Measurements from ENCODE around the gene CASTOR1.
"Not testable (repeated sequence)": the region's sequence is repeated elsewhere in the genome, so short reads cannot be mapped to it uniquely, and the experiment has no call there.

Gene CASTOR1

GRCh38 chr22:30289141-30289979 is at the start of gene CASTOR1:
Gene CASTOR1 (minus strand): TSS chr22:30289505. CDS start chr22:30289497, 8 bp downstream.
- DNase-seq (ENCODE audit: low read depth) = peak; percentile 90

GRCh38 chr22:30338802-30339201 is 49.5 kb upstream of the CASTOR1 start:
- no peak for DNase-seq (ENCODE audit: low read depth)

GRCh38 chr22:30338341-30338740 is 49.0 kb upstream of the CASTOR1 start:
- not testable (repeated sequence) for DNase-seq (ENCODE audit: low read depth)

DNA sequence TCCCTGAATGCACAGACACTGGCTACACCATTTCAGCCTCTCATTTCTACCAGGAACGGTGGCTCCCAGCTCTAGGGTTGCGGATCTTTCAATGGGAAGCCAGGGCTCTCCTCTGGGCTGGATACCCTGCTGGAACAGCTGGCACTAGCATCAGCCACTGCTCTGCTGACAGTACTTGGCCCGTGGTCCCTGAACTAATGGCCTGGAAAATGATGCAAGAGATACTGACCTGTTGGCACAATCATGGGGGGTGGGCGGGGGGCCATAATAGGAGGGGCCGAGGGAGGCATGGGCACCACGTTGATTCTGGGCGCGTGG is 48.1 kb upstream of the CASTOR1 start:
- DNase-seq (ENCODE audit: low read depth) = no peak

DNA sequence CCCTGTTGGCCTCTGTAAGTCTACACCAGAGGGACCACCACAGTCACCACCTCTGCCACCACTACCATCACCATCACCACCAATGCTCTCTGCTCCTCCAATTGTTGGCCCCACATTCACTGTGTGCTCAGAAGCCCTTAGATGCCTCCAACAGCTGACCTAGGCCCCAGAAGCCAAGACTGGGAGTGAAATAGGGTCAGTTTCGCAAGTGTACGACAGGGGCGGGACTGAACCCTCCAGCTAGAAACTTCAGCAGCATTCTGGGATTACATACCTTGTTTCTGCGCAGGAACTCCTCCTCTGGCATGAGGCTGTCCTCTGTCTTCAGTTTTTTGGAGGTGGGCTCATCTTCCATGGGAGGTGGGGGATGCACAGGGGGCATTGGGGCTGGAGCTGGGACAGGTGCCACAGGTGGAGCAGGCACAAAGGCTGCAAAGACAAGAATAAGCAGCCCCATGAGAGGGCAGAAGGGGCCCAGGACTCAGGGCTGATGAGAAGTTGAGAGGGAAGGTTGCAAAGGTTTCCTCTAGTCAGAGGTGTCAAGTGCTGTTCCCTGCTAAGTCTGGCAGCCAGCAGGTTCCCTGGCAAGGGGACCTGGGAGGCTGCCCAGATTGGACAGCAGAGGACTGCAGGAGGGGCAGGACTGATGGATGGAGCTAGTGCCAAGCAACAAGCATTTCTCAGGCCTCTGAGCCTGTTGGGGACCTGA is 47.6 kb upstream of the CASTOR1 start:
- no peak for DNase-seq (ENCODE audit: low read depth)

DNA sequence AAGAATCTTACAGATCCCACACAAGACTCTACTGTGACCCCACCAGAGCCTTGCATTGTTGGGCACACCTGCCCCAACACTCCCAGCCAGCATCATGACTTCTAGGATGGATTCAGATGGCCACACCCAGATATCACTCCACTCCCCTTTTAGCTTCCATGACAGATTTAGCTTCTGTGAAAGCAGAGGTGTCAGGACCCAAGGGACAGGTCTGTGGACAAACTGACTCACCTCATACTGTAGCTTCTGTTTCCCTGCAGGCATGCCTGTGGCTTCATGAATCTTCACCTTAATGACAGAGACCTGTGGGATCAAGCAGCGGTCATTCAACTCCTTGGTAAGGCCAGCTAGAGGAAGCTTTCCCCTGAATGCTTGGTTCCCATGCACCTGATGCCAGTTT is 45.9 kb upstream of the CASTOR1 start:
- no peak for DNase-seq (ENCODE audit: low read depth)

DNA sequence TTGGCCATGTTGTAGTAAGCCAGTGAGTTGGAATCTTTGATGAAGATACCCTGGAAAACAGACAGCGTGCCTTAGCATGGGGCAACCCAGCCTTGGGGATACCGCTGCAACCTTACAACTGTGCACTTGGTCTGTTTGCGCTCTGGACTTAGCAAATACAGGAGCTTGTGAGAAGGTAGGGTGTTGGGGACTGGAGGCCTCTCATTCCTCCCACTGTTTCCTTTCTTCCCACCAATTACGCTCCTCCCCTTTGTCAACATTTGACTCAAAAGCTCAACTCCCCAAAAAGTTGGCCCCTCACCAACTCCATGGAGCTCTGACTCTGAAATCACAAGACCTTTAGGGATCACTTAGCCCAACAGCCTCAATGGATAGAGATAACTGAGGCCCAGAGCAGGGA is 45.3 kb upstream of the CASTOR1 start:
- DNase-seq (ENCODE audit: low read depth) = no peak

DNA sequence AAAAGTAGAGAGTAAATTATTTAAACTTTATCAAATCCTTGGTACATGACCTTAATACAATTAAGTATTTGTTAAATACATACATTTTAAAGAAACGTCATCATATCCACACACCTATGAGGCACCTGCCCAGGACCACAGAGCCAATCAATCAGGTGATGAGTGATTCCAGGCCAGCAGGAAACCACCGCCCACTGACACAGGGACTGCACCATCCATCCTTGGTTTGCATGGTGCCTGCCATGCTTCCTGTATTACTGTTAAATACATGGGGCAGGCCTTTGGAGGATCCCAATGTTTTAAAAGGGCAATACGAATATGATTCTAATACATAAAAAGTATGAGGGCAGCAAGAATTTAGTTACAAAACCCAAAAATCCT is 44.4 kb upstream of the CASTOR1 start:
- no peak for DNase-seq (ENCODE audit: low read depth)

DNA sequence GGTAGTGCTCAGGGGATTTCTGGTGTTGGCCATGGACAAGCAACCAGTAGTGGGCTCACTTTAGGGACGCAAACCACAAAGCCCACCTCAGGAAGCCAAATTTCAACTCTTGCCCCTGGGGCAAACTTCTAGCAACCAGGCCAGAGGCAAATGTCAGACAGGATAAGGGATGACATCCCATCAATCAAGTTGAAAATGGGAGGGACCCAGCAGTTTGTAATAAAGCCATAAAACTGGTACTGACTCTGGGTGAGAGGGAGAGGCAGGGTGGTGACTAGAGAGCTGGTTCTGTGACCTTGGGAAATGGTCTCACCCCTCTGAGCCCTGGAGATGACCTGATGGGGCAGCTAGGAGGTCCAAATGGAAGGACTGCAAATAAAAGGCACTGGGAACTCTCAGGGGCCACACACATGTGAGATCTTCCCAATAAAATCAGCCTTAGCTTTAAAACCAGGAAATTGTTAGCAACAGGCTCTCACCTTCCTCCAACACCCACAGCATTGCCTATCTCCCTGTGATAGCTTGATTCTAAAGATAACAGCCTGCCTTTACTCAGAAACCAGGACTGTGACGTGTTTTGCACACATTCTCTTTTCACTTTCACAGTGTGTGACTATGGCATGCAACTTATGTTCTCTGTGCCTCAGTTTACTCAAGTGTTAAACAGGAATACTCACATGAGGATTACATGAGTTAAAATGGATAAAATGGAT is 43.8 kb upstream of the CASTOR1 start:
- DNase-seq (ENCODE audit: low read depth) = no peak

DNA sequence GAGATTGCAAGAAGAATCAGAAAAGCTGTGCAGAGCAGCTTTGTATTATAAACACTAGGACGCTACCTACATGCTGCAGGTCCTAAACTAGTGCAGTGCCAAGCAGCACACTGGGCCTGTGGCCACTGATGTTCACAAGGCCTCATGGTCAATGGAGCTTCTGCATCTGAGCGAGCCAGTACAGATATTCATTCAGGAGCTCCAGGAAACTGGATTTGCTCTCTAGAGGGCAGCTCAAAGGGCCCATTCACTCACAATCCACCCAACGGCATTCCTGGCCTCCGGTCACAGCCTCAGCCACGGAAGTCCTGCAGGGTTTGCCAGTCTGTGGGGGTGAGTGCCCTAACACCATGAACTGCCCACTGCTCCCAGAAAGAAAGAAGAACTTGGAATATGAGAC is 43.2 kb upstream of the CASTOR1 start:
- no peak for DNase-seq (ENCODE audit: low read depth)

DNA sequence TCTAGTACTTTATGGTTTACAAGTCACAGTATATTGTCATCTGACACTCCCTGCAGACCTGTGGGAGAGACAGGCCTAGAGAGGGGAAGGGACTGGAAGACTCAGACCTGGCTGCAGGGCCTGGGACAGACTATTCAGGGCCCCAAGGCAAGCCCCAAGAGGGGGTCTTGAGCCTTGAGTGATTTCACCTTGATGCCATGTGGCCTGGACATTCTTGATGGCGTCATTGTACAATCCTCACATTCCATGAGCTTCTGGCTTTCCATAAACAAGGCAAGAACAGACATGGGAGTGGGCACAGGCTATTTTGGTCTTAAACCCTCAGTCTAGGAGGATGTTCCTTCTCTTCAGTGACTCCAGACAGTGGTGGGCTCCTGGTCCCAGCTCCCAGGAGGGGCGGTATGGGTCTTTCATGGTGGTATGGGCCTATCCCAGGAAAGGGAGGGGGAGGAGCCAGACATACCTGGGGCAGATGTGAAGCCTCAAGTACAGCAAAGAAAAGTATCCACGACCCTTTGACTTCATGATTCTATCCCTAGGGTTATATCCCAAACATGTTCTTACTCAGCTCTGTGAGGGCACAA is 39.3 kb upstream of the CASTOR1 start:
- no peak for DNase-seq (ENCODE audit: low read depth)

DNA sequence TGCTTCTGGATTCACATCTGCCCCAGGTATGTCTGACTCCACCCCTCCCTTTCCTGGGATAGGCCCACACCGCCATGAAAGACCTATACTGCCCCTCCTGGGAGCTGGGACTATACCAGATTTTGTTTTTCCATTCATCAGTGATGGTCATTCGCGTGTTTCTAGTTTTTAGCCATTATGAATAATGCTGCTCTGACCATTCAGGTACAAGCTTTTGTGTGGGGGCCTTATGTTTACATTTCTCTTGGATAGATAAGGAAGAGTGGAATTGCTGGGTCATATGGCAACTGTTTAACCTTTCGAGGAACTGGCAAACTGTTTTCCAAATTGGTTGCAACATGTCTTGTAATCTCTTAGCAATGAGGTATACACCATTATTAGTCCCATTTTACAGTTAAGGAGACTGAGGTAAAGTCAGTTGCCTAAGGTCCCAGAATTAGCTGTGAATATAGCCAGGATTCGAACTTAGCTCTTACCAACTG is 38.6 kb upstream of the CASTOR1 start:
- no peak for DNase-seq (ENCODE audit: low read depth)

- peak; percentile 91 for DNase-seq (ENCODE audit: low read depth)
Observed at GRCh38 chr22:30326706-30327362, 37.5 kb upstream of the CASTOR1 start, which contains the start of gene TBC1D10A. Gene TBC1D10A (minus strand): TSS chr22:30326941. CDS start chr22:30326881, 60 bp downstream.

DNA sequence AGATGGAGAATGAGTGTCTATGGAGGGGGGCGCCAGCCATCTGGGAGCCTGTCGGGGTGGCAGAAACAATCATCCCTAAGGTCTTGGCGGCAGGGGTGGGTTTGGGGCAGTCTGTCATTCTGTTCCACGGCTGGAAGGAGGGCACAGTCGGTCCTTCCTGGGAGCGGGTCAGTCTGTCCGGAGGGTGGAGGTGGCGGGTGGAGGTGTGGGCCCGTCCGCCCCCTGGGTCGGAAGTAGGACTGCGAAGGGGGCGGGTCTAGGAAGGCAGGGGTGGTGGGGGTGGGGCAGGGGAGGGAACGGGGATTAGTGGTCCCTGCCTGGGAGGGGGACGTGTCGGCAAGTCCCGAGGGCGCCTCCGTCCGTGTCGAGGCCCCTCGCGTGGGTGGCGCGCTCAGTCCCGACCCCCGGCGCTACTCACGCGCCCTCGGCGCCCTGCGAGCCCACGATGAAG is 37.0 kb upstream of the CASTOR1 start:
- no peak for DNase-seq (ENCODE audit: low read depth)

DNA sequence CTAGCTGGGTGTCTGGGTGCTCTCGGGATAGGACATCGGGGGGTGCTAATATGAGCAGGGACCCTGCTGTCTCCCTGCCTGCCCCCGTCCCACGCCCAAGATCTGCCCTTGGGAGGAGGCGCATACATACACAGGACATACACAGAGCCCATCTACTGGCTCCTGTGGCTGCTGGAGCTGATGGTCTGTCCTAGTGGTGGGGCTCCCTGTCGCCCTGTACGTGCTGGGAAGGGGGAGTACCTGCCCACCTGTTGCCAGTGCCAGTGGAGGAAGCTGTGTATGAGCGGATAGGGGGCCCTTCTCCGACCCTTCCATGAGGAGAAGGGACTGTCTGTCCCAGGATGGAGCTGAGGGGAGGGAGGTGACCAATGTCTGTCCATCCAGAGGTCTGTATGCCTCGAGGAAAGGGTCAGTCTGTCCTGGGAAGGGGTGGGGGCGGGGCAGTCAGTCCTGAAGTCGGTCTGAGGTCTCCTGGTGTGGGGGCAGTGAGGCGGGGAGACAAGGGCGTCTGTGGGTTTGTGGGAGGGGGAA is 36.5 kb upstream of the CASTOR1 start:
- no peak for DNase-seq (ENCODE audit: low read depth)

- no peak for DNase-seq (ENCODE audit: low read depth)
Observed at GRCh38 chr22:30325065-30325720, 35.9 kb upstream of the CASTOR1 start.

DNA sequence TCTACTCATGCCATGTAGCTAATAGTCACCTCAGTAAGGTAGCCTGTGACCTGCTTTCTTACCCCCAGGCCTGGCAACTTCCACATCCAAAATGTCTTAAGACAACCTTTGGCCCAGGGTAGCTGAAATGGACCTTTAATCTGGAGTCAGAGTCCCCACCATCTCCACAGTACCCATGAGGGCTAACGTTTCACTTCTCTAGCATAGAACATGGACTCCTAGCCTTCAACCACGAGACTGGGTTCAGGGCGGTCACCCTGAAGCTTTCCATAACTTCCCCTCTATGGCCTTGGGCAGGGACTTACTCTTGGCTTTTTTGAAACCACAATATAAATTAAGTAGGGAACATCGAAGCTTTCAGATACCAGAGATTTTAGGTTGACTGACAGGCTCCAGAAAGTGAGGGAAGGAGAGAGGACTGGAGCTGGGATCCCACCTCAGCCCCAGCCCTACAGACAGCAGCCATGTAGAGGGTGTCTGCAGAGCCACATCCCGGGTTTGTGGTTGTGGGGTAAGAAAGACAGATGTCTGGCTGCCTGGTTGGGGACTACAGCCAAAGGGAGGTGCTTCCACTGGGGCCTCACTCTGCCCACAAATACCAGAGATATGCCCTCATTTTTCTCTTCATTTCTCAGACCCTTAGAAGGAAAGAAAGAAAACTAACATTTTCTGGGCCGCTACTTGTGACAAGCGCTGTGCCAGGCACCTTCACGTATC is 34.9 kb upstream of the CASTOR1 start:
- no peak for DNase-seq (ENCODE audit: low read depth)

- no peak for DNase-seq (ENCODE audit: low read depth)
Observed at GRCh38 chr22:30323246-30323645, 33.9 kb upstream of the CASTOR1 start.

- no peak for DNase-seq (ENCODE audit: low read depth)
Observed at GRCh38 chr22:30321461-30321860, 32.2 kb upstream of the CASTOR1 start.

GRCh38 chr22:30320021-30320556 is 30.8 kb upstream of the CASTOR1 start:
- no peak for DNase-seq (ENCODE audit: low read depth)

Data from activated T-cell treated with anti-CD3 and anti-CD28 coated beads for 24 hours (primary cell).